ENCODE measurements around the gene EIF2B2.

DNA sequence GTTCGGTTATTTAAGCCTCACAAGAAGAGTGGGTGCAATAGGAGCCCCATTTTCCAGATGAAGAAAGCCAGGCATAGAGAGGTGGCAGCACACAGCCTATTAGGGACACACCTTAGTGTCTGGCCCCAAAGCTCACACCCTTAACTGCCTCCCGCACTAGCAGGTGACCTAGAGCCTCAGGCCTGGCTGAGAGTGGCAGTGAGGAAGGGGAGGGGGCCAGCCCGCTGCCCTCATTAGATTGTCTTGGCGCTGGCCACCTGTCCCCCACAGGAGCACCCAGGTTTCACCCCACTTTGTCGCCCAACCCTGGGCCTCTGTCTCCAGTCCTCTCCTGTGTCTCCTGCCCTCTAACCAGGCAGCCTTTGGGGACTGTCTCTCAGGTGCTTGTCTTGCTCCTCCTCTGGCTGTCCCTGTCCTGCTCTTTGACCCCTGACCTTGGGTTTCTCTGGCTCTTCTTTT is 28.8 kb upstream of the EIF2B2 start:
- TF ChIP-seq TAF1 (IDR thresholded peaks at IDR 0.05; ENCODE audit: borderline replicate concordance, insufficient read depth, low read length), result no peak
- no peak for TF ChIP-seq SIN3A (IDR thresholded peaks at IDR 0.05; ENCODE audit: borderline replicate concordance, insufficient read depth, low read length)
- TF ChIP-seq, protein P1, sequence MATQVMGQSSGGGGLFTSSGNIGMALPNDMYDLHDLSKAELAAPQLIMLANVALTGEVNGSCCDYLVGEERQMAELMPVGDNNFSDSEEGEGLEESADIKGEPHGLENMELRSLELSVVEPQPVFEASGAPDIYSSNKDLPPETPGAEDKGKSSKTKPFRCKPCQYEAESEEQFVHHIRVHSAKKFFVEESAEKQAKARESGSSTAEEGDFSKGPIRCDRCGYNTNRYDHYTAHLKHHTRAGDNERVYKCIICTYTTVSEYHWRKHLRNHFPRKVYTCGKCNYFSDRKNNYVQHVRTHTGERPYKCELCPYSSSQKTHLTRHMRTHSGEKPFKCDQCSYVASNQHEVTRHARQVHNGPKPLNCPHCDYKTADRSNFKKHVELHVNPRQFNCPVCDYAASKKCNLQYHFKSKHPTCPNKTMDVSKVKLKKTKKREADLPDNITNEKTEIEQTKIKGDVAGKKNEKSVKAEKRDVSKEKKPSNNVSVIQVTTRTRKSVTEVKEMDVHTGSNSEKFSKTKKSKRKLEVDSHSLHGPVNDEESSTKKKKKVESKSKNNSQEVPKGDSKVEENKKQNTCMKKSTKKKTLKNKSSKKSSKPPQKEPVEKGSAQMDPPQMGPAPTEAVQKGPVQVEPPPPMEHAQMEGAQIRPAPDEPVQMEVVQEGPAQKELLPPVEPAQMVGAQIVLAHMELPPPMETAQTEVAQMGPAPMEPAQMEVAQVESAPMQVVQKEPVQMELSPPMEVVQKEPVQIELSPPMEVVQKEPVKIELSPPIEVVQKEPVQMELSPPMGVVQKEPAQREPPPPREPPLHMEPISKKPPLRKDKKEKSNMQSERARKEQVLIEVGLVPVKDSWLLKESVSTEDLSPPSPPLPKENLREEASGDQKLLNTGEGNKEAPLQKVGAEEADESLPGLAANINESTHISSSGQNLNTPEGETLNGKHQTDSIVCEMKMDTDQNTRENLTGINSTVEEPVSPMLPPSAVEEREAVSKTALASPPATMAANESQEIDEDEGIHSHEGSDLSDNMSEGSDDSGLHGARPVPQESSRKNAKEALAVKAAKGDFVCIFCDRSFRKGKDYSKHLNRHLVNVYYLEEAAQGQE (IDR thresholded peaks at IDR 0.05; ENCODE audit: insufficient read depth in 1 of 2, low read depth in 2 of 2, low read length in 2 of 2), result no peak

Data from PFSK-1 (cell line).